HG03095 (cell line): ENCODE results near the gene CEP20.

Source experiments
- ATAC-seq: cut with Tn5 transposase; IDR thresholded peaks from one replicate; pipeline ENCODE4 v1.9.1; 2021; ENCODE audit warnings: moderate library complexity; ENCODE audit not compliant: unreplicated experiment

Gene CEP20

DNA sequence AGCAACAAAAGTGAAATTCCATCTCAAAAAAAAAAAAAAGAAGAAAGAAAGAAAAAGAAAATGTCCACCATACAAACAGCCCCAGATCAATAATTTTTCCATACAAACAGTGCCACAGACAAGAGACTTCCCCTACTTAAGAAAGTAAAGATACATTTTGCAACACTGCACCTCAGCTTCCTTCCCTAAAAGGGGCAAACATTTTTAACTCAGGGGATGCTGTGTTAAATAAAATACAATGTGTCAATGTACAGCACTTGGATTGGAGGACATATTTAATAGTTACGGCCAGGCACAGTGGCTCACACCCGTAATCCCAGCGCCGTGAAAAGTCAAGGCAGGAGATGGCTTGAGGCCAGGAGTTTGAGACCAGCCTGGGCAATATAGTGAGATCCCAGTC, 53.9 kb downstream of the CEP20 start:
- no peak for ATAC-seq

DNA sequence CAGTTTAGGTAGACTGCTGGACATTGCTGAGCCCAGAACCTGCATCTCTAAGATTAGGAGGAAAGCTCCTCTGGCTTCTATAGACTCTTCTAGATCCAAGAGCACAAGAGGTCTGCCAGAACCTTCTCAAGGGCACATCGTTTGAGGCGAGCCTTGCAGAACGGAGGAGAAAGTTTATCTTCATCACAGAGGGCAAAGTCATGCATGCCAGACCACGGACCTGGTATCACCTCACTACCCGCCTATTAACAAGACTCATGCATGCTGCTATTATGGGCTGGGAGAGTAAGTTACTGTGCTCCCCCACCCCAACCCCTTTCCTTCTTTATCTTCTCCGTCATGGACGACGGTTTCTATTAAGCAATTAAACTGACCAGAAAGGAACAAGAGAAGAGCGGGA, 54.9 kb downstream of the CEP20 start:
- ATAC-seq, result no peak

DNA sequence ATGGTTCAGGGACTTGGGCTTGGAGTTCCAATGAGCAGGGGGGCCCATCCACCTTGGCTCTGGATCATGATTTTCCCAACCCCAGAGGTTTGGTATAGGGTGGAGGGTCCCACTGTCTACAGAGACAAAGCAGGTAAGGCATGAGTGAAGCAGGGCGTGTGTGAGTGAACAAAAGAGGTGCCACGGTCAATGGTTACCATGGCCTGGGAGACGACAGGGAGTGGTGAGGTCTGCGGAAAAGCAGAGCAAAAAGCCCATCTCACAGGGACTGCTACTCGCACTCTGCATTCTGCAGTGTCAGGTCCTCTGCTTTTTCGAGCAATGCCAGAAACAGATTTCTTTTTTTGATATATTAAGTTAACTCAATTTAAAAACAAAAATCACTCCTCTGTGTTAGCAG, 56.2 kb downstream of the CEP20 start:
- ATAC-seq, result no peak

DNA sequence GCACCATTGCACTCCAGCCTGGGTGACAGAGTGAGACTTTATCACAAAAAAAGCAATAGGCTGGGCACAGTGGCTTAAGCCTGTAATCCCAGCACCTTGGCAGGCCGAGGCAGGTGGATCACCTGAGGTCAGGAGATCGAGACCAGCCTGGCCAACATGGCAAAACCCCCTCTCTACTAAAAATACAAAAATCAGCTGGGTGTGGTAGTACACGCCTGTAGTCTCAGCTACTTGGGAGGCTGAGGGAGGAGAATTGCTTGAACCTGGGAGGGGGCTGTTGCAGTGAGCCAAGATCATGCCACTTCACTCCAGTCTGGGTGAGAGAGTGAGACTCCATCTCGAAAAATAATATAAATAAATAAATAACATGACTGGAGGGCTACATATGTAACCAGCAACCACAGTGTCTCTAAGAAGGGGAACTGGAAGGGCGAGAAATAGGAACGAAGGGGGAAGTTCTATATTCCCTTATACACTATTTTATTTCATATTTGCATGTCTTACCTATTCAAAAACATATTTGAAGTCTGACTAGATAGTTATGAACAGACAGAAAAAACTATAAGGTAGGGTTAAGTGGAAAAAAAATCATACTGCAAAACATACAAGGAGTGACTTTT, 57.5 kb downstream of the CEP20 start:
- ATAC-seq, result no peak

DNA sequence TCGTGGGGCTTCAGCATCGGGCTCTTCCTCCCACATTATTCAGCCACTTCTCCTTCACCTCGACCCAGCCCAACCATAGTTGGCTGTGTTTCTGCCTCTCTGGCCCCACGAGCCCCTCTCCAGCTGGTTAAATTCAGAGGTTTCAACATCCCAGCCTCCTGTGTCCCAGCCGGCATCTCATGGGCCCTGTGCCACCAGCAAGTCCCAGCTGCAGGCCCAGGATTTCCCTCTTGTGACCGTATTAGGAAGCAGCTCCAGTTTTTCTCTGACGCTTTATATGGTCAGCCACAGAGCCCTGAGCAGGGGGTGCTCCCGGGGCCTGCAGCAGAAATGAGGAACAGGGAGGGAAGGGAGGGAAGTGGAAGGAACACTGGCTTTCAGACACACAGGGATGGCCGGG, 58.9 kb downstream of the CEP20 start:
- ATAC-seq, result no peak

DNA sequence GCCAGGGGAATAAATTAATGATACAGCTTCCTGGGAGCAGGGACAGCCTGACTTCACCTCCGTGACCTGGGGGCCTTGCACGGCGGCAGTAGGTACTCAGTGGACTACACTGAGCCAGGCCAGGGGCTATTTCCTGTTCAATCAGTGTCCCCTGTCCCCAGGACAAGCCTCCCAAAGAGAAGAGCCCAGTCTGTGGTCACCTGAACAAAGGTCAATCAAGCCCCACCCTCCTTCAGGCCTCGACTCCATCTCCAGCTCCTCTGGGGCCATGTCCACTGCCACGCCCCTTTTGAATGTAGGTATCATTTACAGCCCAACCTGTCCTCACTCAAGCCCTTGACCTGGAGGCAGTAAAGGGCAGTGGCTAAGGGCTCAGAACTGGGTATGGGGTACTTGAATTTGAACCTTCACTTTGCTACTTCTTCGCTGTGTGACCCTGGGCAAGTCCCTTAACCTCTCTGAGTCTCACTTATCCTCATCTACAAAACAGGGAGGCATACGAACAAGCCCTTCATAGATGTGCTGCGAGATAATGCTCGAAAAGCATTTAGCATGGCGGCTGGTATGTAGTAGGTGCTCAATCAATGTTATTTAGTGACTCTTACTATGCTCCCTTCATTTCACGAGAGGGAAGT, 60.6 kb downstream of the CEP20 start:
- no peak for ATAC-seq

DNA sequence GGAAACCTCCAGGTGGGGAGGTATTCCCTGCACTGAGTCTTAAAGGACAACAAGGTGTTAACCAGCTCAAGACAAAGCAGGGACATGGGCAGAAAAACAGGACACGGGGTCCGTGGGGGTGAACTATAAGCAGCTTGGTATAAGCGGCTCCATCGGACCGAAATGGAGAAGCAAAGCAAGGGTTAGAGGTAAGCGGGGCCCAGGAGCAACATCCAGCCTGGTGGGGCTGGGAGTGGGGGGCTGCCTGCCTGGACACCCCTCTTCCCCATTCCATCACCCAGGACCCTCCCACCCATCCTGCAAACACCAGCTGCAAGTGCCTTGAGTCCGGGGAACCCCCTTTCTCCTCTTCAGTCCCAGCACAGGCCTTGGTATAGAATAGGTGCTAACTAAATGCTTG, 61.1 kb downstream of the CEP20 start:
- ATAC-seq, result no peak

DNA sequence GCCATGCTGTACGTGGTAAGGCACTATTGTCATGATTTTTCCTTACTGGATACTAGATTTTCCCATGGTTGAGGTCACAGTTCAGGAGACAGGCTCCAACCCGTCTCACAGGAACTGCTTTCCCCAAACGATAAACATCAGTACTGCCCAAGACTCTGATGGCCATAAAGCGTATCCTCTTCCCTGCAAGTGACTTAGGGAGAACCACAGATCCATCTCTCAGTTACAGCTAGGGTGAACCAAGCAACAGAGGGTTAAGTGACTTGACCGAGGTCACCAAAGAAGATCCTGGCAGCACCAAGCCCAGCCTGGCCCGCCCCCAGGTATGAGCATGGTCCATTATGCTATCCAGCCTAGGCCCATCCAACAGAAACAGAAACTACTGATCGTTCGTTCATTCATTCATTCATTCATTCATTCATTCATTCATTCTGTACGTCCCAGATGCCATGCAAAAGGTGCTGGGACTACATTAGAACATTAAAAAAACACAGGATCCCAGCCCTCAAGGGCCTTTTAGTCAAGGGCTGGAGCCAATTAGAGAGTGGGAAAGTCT, 62.6 kb downstream of the CEP20 start:
- no peak for ATAC-seq

DNA sequence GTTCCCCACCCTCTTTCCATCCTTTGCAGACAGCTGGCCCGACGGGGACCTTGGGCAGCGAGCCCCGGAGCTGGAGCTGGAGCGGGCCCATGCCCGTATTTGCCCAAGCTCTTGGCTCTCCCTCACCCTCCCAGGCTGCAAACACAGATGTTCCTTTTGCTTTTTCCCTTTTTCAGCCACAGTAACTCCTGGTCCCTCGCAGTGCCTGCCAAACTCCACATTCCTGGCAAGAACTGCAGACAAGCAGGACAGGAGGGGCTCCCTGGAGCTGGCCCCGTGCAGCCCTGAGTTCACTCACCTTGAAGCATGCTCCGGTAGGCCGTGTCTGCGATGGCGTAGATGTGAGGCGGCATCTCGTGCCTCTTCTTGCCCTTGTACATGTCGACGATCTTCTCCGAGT, 65.4 kb downstream of the CEP20 start:
- no peak for ATAC-seq

DNA sequence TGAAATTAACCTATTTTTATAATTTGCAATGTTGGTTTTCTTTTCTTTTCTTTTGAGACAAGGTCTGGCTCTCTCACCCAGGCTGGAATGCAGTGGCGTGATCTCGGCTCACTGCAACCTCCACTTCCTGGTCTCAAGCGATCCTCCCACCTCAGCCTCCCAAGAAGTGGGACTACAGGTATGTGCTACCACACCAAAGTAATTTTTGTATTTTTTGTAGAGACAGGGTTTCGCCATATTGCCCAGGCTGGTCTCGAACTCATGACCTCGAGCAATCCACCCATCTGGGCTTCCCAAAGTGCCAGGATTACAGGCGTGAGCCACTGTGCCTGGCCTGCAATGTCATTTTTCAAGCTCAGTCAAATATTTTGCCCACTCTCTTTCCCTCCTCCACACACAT, 67.6 kb downstream of the CEP20 start:
- no peak for ATAC-seq

DNA sequence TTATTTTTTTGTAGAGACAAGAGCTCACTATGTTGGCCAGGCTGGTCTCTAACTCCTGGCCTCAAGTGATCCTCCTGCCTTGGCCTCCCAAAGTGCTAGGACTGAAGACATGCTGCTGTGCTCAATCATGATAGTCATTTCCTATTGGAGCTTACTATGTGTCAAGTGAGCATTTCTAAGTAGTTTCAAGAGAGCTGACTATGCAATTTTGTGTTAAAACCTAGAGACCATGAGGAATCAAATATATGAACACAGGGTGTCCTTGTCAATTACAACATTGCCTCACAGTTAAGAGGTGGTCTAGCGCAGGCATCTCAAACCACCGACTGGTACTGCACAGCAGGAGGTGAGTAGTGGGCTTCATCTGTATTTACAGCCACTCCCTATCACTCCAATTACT, 69.4 kb downstream of the CEP20 start:
- ATAC-seq, result no peak

DNA sequence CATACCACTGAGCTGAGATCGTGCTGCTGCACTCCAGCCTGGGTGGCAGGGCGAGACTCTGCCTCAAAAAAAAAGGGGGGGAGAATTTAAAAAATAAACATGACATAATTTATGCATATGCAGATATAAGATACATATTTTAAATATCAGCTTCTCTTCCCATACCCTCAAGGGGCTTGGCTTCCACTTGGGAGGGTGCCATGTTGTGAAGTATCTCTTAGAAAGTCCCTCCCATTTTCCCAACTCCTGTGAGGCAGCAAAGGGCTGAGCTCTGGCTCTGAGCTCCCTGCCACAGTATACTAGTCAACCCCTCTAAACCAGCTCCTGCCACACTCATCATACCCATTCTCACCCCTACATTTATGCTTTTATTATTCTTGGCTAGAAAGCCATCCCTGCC, 71.0 kb downstream of the CEP20 start:
- no peak for ATAC-seq

DNA sequence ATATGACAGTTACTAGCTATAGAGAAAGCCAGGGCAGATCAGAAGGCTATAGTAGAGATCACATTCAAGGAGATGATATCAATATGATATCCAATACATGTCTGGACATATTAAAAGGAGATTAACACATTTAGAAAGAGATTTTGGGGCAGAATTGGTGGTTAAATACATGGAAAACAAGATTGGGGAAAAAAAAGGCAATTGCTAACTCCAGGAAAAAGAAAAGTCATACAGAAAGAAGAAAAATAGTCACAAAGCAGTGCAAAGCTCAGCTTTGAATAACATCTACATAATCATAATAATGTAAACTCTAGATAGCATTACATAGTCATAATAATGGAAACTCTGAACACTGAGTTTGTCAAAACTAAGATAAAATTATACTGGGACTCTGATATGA, 72.2 kb downstream of the CEP20 start:
- ATAC-seq, result no peak
